H1 (cell line): ENCODE measurements around the gene ELP4.

Experiments used
- GABPA ChIP-seq: IDR thresholded peaks from 2 replicates; pipeline ENCODE4 v1.6.1; 2011; ENCODE audit warnings: mild to moderate bottlenecking, low read length, moderate library complexity, borderline replicate concordance; ENCODE audit not compliant: insufficient read depth
- TEAD4 ChIP-seq: IDR thresholded peaks from 2 replicates; pipeline ENCODE4 v1.6.1; 2012; ENCODE audit warnings: low read depth, low read length, inconsistent platforms, mixed read lengths
- TF ChIP-seq, protein P1 (sequence below): IDR thresholded peaks from 2 replicates; pipeline ENCODE4 v1.6.1; 2011; ENCODE audit warnings: low read depth, mild to moderate bottlenecking, low read length; ENCODE audit not compliant: insufficient read depth

DNA sequence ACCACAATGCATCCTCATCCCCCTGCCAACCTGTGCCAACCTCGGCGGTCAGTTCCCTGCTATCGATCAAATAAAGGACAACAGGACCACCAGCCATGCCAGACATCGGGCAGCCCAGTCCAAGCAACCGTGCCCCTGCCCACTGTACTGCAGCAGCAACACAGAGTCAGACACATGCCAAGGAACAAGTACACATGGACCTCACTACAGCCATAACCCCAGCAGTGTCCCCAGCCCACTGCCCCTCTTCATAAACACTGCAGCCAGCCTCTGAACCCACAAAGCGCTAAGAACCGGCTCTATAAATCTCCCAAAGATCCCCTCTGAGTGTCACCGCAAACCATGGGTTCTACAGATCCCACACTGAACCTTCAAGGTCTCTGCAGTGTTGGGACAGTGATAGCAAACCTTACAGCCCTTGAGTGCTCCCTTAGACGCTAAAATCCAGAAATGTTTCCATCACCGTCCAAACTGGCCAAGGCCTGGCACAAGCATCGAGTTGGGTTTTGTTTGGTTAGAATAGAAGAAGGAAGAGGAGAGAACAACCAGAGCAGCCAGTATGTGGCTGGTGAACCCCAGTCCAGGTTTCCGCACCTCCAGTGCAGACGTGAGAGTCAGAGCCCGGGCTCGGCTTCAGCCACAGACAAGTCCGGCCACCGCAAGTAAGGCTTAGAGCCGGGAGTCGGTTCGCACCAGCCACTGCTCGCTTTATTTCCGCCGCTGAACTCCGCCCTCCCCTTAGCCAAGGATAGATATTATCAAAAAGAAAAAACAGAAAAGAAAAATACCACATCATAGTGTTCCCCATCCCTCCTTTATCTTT lies 293.6 kb downstream of the ELP4 start:
- no peak for TF ChIP-seq GABPA
- TF ChIP-seq, protein P1, sequence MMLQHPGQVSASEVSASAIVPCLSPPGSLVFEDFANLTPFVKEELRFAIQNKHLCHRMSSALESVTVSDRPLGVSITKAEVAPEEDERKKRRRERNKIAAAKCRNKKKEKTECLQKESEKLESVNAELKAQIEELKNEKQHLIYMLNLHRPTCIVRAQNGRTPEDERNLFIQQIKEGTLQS: no peak
- TF ChIP-seq TEAD4: no peak
